Glomerular endothelial cell (primary cell): ENCODE results near the gene RGPD8. TPM values are rescaled to one million over a fixed set of nuclear protein-coding genes. Genes with fewer than 3 reads are reported as not detected.
"Not testable (repeated sequence)": the region's sequence is repeated elsewhere in the genome, so short reads cannot be mapped to it uniquely, and the experiment has no call there.

Experiments
- DNase-seq: peaks from one replicate; pipeline ENCODE4 v3.0.0-alpha.2; 2011; ENCODE audit warnings: low read depth, low spot score; ENCODE audit errors: extremely low read depth
- total RNA-seq: library from RNA; depleted of rRNA; stranded (reverse); fragments of >200 nt; gene quantifications from 2 replicates; pipeline ENCODE4 v1.2.3, GENCODE V29; 2015

The RGPD8 gene
- total RNA-seq = 4.6 and 7.3 TPM in 2 replicates

DNA sequence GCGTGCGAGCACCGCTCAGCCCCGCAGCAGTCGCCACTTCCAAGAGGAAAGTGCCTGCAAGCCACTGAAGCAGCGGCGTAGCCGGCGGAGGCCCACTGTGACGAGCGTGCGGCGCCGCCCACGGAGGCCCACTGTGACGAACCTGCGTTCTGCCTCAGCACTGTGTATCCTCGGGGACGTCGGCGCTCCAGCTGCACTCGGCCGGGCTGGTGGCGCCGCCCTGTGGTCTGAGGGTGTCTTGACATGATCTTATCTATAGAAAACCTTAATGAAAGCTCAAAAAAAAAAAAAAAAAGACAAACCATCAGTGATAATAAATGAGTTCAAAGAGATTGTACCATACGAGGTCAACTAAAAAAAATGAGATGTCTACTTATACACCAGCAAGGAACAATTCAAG is at the start of gene RGPD8:
Gene RGPD8 (minus strand): TSS at position 166 of the 400 bp plus-strand sequence. CDS start 192 bp downstream, outside the sequence.
- peak; percentile 12 for DNase-seq

DNA sequence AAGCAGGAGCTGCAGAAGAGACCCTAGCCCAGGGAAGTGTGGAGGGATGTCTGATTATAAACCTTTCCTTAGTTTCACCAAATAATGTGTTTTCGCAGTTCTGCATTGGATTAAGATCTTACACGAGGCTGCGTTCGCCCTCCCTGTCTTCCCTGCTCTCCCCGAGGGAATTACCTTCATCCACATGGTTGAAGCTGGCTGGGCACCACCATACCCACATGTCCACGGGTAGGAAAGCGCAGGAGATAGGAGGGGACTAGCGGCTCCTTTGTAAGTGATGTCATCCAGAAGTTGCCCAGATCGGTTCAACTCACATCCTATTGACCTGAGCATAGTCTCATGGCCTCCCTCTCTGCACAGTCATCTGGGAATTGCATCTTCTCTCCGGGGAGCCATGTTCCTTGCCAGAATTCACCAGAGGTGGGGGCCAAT is 49.6 kb upstream of the RGPD8 start:
- no peak for DNase-seq

DNA sequence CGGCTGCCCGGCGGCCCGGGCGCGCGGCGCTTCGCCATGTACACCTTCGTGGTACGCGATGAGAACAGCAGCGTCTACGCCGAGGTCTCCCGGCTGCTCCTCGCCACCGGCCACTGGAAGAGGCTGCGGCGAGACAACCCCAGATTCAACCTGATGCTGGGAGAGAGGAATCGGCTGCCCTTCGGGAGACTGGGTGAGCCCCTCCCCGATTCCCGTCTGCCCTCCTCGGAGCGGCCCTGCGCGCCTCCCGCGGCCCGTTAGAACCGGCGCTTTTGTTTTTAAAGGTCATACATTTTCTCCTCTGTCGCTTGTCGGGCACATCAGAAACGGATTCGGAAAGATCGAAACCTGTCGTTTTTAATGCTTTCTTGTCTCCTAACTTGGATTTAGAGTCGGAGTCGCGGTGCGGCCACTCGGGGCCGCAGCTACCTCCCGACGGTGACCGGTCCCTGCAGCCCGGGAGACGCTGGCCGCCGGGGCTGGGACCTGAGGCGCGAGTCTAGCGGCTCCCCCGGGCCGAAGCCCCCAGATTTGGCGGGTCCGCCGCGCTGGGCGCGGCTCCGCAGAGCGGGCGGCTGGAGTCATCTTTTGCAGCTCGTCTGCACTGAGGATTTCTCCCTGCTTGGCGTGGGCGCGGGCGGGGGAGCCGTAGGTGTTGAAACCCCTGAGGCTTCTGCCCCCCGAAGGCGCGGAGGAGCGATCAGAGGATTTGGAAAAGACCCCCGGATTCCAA is 49.0 kb upstream of the RGPD8 start:
- DNase-seq = no peak

DNA sequence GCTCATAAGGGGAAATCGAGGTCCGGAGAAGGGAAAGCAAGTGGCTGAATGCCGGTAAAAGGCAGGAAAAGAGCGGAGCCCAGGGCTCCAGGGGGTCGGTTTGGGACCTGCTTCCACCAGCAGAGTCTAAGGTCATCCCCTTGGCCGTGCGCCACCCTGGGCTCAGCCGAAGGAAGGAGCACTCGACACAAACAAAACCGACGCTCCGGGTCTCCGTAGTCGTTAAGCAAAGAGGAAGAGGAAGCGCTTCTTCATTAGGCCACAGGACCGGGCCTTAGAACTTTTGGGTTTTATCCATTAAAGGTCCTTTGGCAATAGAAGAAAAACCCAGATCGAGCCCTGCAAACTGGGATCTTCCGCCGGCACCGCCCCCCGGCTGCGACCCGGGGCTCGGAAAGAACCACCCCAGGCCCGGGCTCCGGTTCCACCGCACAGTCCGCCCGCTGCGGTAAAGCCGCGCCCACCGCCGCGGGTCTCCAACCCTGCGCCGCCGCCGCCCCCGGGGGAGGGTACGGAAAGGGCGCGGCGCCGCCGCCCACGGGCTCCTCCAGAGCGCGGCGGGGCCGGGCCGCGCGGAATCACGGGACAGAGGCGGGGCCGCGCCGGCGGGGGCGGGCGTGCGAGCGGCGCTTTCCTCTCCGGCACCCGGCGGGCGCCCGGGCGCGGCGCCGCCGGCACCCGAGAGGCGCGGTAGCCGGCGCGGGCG is 48.2 kb upstream of the RGPD8 start, which contains the start of gene TTL:
Gene TTL (plus strand): TSS at position 629 of the 706 bp plus-strand sequence. CDS start 189 bp downstream, outside the sequence.
- no peak for DNase-seq

DNA sequence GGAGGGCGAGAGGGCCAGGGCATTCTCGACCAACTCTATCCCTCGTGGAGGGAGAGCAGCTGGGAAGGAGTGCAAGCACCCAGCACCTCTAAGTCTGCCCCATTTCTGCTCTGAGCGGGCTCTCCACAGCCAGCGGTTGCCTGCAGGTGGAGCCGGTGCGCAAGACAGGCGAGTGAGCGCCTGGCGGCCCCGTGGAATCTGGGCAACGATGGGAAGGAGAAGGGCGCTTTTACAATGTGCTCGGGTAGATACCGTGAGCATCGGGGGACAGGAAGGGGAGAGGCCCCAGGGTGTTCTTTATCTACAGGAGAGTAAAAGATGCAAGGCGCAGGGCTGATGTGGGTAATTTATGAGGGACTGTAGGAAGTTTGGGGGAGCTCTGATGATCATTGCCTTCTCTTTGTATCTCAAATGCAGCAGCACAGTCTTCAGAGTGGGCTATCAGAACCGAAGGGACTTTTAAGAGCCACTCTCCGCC is 47.6 kb upstream of the RGPD8 start:
- DNase-seq = no peak

DNA sequence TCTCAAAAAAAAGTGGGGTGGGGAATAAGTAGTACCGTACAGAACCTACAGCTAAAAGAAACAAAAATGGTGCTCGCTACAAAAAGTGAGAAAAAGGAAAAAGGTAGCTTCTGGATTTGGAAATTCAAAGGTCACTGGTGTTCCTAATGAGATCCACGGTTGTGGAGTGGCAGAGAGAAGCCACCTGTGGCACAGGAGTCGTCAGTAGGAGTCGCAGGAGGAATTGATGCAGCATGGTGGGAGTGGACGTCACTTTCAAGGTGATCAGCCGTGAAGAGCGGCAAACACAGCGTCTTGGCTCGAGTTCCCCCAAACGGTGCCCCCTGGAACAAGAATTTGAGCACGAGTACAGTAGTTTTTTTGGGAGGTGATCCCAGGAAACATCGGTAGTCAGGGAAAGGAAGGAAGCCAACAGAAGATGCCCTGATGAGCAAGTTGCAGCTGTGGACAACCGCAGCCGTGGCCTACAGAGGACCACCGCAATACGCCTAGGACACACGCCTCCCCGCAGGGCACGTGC is 47.1 kb upstream of the RGPD8 start:
- DNase-seq = no peak

DNA sequence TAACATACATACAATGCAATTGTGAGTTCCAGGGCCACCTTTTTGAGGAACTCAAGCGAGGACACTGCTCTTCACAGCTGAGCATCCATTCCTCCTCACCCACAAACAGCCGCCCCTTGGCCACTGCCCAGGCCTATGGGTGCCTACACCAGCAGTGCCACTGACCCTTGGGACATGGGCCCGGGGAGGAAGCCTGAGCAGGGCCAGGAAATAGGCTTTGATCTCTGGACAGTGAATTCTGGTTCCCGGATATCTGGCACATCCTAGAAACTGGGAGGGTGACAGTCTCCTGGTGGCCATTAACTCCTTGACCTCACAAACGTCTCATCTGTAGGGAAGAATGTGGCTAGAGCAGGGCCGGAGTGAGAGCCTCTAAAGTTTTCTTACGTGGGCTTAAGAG is 43.0 kb upstream of the RGPD8 start:
- no peak for DNase-seq

DNA sequence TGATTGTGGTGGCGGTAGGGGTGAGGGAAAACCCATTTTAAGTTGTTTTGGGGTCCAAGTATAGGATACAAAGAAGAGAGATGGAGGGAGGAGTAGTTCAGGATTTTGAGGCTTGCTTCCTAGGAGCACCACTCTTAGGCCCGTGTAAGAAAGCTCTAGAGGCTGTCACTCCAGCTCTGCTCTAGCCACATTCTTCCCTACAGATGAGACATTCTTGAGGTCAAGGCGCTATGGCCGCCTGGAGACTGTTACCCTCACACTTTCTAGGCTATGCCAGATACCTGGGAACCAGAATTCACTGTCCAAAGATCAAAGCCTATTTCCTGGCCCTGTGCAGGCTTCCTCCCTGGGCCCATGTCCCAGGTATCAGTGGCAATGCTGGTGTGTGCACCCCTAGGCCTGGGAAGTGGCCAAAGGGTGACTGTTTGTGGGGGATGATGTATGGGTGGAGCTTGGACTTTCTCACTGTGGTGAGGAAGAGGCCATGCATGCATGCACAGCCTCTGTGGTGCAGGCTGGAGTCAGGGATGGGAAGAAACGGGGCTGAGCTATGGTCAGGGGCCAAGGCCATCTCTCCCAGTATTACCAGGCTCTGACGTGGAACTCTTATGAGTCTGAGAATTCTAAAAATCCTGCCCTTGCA is 41.5 kb upstream of the RGPD8 start:
- no peak for DNase-seq

DNA sequence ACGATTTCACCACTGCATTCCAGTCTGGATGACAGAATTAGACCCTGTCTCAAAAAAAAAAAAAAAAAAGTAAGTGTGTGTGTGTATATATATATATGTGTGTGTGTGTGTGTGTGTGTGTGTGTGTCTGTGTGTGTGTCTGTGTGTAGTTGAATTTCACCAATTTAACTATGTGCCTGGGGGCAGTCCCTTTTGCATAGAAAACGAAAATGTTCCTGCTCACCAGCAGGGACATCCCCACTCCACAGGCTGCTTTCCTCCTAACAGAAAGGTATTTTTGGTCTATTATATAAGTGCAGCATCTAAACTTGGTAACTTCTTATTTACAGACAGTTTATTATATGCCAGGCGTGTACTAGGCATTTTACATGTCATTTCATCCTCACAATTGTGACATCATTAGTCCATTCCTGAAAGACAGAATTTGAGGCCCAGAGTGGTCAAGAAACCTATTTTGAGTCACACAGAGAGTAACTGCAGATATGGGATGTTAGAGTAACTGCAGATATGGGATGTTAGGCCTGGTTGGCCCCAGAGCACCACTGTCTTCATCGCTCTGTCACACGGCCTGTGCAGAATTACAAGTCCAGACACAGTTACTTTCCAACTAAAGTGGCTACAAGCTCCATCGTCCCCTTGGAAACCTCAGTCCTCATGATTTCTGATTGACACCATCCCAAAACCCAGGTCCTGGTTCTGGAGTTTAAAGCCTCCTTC is 39.3 kb upstream of the RGPD8 start:
- no peak for DNase-seq

DNA sequence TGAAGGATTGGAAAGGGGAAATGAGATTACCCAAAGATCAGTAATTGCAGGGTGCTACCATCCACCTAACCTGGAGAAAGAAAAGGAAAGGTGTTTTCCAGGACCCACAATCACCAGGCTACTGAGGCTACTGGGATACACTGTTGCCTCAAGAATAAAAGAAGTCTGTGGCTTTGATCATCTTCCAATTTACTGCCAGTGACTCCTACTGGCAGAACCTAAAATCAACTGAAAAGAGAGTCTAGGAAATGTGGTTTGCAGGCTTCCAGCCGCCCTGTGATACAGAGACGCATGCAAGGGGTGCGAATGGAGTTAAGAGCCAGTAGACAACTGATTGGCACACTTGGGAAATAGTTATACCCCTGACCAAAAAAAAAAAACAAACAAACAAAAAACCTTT is 31.9 kb upstream of the RGPD8 start:
- DNase-seq = no peak

DNA sequence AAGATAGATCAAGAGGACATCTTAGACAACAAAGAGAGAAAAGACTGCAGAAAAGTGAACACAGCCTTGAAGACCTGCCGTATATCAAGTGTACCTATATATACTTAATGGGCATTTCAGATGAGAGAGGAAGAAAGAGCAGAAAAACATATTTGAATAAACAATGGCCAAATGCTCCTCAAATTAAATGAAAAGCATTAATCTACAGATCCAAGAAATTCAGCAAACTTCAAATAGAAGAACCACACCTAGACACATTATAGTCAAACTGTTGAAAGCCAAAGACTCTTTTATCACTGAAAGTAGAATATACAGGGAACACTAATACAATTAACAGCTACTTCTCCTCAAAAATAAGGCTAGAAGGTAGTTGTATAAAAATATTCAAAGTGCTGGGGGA is 29.8 kb upstream of the RGPD8 start:
- DNase-seq = no peak

DNA sequence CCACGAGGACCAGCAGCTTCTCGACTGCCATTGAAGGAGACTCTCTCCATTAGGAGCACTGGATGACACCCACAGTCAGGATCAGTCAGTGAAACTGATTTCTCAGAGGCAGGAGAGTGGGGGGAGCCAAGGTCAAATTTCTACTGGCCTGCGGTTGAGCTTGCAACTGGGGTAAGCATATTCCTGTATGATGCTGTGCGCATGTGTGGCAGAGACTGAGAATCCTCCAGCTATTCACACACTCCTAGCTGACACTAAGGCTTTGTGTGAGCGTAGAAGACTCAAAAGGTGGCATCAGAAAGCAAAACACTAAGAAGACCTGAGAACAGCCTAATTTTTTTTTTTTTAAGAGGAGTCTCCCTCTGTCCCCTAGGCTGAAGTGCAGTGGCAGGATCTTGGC is 28.7 kb upstream of the RGPD8 start:
- no peak for DNase-seq

DNA sequence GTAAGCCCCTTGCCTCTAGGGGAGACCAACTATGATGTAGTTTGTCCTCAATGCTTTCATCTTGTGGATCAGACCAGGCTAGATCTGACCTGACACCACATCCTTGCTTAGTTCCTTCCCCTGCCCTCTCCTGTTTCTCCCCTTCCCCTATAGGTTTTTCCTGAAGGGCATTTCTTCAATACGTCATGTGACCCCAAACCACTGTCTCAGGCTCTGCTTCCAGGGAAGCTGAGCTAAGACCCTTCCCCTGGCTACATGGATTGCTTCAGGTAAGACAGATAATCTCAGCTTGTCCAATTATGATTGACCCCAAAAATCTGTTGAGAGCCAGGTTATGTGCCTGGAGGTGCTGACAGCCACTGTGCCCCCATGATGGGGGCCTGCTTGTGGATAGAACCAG is 25.9 kb upstream of the RGPD8 start:
- no peak for DNase-seq

DNA sequence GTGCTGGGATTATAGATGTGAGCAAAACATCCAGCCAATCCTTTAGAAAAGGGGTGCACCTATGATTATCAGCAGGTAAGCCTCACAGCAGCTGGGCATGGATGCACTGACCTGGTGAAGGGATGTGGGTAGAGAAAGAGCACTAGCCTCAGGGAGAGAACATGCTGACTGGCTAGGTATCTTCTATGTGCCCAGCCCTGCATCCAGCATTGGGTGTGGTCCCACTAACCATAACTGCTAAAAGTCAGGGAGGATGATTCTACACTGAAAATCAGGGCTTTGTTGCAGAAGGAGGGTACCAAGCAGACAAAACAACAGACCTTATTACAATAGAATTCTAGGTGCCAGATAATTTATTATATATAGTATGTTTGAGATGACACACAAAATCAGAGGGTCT is 21.1 kb upstream of the RGPD8 start:
- DNase-seq = no peak

DNA sequence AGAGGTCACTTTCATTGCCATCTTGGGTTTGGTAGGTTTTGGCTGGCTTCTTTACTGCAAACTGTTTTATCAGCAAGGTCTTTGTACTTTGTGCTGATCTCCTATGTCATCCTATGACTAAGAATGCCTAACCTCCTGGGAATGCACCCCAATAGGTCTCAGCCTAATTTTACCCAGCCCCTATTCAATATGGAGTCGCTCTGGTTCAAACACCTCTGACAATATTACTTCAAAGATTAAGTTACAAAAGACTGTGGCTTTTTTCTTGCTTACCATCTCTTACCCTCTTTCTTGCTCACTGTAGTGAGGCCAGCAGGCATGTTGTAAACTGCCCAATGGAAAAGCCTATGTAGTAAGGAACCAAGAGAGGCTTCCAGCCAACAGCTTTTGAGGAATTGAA is 17.9 kb upstream of the RGPD8 start:
- DNase-seq = no peak

DNA sequence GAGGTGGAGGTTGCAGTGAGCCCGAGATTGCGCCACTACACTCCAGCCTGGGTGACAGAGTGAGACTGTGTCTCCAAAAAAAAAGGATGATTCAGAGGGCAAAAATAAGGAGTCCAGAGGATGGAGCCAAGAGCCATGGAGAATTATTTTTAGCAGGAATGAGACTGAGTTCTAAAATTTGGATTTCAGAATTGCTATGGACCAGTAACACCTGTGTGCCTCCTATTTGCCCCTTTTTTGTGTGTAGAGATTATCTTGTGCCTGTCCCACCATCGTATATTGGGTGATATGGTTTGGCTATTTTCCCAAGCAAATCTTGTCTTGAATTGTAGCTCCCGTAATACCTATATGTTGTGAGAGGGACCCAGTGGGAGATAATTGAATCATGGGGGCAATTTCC is 16.4 kb upstream of the RGPD8 start:
- DNase-seq = no peak

DNA sequence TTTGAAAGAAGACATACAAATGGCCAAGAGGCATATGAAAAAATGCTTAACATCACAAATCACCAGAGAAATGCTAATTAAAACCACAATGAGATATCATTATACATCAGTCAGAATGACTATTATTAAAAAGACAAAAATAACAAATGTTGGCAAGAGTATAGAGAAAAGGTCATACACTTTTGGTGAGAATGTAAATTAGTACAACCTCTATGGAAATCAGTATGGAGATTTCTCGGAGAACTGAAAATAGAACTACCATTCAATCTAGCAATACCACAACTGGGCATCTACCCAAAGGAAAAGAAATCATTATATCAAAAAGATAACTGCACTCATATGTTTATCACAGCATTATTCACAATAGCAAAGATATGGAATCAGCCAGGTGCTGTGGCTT is 10.8 kb upstream of the RGPD8 start:
- DNase-seq = not testable (repeated sequence)

DNA sequence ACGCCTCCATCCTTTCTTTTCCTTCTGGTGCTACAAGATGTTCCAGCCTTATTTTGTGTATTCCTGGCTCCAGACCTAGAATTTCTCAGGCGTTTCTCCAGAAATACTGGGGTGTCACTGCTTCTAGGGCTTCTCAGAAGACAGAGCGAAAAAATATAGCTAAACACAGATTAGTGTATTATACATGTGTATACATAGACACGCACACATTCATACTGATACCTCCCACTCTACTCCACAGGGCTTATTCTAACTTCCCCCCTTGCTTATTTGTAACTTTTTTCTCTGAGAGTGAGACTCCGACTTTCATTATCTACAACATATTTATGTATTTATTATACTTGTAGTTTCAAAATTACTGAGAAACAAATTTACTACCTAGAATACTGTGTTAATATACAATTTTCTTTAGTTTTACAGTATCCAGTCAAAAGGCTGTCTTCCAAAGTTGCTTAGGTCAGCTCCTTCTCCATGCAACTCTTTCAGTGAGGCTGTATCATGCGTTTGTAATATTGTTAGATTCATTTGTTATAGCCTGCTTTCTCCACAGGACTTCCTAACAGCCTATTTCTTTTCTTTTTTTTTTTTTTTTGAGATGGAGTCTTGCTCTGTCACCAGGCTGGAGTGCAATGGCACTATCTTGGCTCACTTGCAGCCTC is 5.3 kb upstream of the RGPD8 start:
- DNase-seq = not testable (repeated sequence)

DNA sequence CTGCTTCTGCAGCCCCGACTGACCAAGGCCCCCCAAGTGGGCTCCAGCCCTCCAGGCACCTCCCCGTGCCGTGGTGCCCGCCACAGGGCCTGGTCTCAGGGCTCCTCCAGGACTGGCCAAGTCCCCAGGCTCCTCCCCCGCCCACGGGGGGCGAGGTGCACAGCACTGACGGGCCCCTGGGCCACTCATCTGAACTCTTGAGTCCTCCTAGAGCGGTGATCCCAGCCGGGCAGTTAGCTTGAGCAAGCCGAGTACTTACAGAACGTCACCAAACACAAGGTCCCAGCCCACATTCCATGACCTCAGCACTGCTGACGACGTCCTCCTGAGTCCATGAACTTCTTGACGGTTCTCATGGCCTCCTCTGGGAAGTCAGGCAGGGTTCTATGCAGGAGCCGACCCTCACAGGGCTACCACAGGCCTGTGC is 4.0 kb upstream of the RGPD8 start:
- not testable (repeated sequence) for DNase-seq

DNA sequence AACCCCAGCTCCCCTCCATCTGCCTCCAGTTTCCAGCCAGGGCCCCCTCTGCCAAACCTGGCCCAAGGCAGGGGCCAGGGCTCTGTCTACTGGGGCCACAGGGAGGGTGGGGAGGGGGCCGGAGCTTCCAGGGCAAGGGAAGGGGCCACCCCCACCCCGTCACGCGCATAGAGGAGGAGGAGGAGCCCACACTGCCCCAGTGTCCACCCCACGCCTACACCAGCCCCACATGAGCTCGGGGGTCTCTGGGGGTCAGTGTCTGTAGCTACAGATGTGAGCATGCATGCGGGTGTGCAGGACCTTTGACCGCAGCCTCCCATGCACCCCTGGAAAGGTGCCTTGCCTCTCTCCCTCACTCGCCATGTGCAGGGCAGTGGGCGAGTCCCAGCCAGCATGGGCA is 3.5 kb upstream of the RGPD8 start:
- DNase-seq = not testable (repeated sequence)
